SK-N-MC (cell line): ENCODE measurements around the gene ZNF512B.

Experiments used
- DNase-seq: peaks from one replicate; pipeline ENCODE4 v3.0.0-alpha.2; 2011; ENCODE audit warnings: low read depth, low spot score
- H3K27ac ChIP-seq: fragments of 200-600 bp; sonication (generic); 2 replicates; pipeline ENCODE4 v1.5.1; 2016; ENCODE audit warnings: mixed run types
- H3K36me3 ChIP-seq: fragments of 200-600 bp; sonication (generic); 2 replicates; pipeline ENCODE4 v1.6.1; 2017; ENCODE audit warnings: antibody characterized with exemption, low read length, mixed read lengths; ENCODE audit not compliant: insufficient read depth
- H3K4me3 ChIP-seq: fragments of 200-600 bp; sonication (generic); 2 replicates; pipeline ENCODE4 v1.5.1; 2016
- H3K9ac ChIP-seq: fragments of 200-600 bp; sonication (generic); 2 replicates; pipeline ENCODE4 v1.8.0; 2017; ENCODE audit warnings: mixed run types, mixed read lengths; ENCODE audit not compliant: insufficient read length
- H3K9me3 ChIP-seq: fragments of 200-600 bp; sonication (generic); 2 replicates; pipeline ENCODE4 v1.6.1; 2017; ENCODE audit warnings: low read depth, mild to moderate bottlenecking, antibody characterized with exemption, low read length, moderate library complexity, mixed read lengths
- EZH2 ChIP-seq: fragments of 200-600 bp; sonication (generic); IDR thresholded peaks from one replicate; pipeline ENCODE4 v1.6.1; 2017; ENCODE audit warnings: antibody characterized with exemption
- FOXP2 ChIP-seq: optimal IDR thresholded peaks from 2 replicates; pipeline ENCODE3; 2011; ENCODE audit warnings: mild to moderate bottlenecking, moderate library complexity; ENCODE audit not compliant: insufficient read depth; ENCODE audit errors: extremely low read length, control extremely low read depth
- POLR2AphosphoS5 ChIP-seq: IDR thresholded peaks from 2 replicates; pipeline ENCODE4 v1.6.1; 2012; ENCODE audit warnings: mild to moderate bottlenecking, low read depth, low read length, borderline replicate concordance

The ZNF512B gene

DNA sequence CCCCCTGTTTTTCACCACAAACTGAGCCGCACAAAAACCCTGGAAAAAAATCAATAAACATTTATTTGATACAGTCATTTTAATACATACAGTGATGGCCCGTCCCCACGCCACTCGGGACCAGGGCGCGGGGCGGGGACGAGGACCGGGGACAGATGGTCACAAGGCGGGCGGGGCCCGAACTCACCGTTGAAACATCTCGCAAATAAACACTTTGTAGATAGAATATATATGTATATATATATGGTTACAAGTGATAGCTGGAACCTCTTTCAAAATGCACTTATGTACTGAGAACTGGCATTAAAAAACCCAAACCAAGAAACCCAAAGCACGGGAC, 13.1 kb downstream of the ZNF512B start:
- Histone ChIP-seq H3K27ac (peak overlapping the region; percentile 86), H3K9me3 (no peaks in the 10 kb centered on the region), H3K36me3 (peaks cover 5% of the 10 kb centered on the region; the same call in 1 of the 2 replicates), H3K9ac (peak overlapping the region; percentile 70), H3K4me3 (peak overlapping the region; percentile 84)
- no peak for TF ChIP-seq FOXP2
- TF ChIP-seq POLR2AphosphoS5: no peak
- no peak for TF ChIP-seq EZH2
- no peak for DNase-seq

DNA sequence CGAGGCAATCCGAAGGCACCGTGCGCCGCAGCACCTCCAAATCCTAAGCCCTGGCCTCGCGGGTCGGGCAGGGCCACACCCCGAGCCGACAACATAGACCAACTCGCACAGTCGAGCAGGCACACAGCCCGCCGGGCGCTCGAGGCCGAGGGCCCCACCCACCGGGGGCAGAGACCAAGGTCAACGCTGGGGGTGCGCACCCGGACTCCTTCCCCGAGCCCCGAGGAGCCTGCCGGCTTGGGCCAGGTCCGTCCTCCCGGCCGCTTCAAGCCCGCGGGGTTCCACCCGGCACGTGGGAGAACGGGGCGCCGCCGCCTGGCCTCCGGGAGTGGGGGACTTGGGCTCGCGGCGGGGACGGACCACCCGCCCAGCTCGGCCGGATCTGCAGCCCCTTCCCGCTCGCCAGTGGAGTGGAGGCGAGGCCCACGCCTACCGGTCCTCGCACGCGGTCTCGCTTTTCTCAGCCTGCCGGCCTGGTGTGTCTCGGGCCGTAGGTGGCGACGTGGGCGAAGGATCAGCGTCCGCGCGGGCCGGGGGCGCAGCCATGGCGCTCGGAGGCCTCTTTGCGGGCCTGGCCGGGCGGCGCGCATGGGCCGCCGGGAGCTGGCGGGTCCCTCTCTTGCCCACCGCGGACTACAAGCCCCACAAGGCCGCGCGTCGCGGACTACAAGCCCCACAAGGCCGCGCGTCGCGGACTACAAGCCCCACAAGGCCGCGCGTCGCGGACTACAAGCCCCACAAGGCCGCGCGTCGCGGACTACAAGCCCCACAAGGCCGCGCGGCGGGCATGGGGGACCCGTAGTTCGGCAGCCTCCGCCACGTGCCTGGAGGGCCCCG, 13.7 kb downstream of the ZNF512B start, which contains the start of gene UCKL1:
UCKL1 (minus strand) TSS at position 590 of the 837 bp plus-strand sequence; CDS start at position 546, 44 bp downstream.
- DNase-seq: no peak
- Histone ChIP-seq H3K9me3 (no peaks in the 10 kb centered on the region), H3K27ac (peak within 1 kb of the TSS; percentile 86), H3K36me3 (no peaks in the 10 kb centered on the region; the same call in 1 of the 2 replicates), H3K9ac (peak within 1 kb of the TSS; percentile 99), H3K4me3 (peak within 1 kb of the TSS; percentile 97)
- TF ChIP-seq FOXP2: no peak
- peak; percentile 75 for TF ChIP-seq POLR2AphosphoS5

DNA sequence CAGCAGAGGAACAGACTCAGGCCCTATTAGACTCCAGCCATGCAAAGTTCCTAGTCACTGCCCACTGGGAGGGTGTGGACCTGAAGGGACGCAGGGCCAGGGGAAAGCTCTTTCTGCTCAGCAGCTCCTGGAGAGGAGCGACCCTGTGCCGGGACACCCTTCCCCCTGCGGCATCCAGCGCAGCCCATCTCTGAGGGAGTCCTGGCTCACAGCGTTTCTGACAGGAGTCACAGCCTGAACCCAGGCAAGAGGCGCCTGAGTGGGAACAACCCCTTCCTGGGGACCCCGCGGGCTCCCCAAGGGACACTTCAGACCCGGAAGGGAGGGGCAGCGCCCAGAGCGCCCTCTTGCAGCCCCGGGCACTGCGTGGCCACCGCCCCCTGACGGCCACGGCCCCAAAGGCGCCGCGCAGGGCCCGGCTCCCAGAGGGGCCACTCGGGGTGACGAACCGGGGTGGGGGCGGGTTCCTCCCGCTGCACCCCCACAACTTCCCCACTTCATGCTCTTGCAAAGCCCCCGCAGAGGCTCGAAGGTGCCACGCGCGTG, 14.4 kb downstream of the ZNF512B start:
- H3K27ac ChIP-seq: 0 out of 2 replicates have a peak overlapping the region, but pooled peaks have one; percentile 79
- no peak for DNase-seq
- TF ChIP-seq FOXP2 (no peak), EZH2 (no peak), POLR2AphosphoS5 (no peak)
- H3K9ac ChIP-seq: peak overlapping the region; percentile 99
- H3K9me3 ChIP-seq: no peaks in the 10 kb centered on the region
- no peaks in the 10 kb centered on the region; the same call in 1 of the 2 replicates for H3K36me3 ChIP-seq
- H3K4me3 ChIP-seq: peak overlapping the region; percentile 97

DNA sequence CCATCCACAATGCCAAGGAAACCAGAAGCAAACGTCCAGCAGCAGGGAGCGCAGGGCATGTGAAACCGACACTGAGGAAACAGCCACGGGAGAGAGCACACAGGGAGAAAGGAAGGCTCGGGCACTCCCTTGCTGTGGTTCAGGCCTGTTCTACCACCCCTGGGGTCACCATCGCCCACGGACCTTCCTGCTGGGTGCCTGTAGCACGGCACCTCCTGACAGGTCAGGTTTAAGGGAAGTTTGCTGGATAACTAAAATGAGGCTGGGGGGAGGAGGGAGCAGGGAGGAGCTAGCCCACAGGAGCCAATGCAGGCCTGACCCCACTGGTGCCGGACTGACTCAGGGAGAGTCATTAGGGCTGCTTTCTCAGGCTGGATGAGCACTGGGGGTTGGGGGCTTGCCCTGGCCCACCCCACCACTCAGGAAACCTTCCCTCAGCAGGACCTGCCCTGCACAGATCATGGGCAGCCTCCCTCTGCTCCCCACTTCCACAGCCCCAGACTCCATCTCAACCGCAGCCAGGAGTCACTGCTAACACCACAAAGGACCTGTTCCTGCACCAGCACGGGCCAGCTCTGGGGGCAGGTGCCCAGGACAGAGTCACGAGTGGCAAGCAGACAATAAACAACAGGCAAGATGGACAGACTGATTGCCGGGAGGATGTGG, 15.8 kb downstream of the ZNF512B start:
- H3K4me3 ChIP-seq: no peak overlapping the region

DNA sequence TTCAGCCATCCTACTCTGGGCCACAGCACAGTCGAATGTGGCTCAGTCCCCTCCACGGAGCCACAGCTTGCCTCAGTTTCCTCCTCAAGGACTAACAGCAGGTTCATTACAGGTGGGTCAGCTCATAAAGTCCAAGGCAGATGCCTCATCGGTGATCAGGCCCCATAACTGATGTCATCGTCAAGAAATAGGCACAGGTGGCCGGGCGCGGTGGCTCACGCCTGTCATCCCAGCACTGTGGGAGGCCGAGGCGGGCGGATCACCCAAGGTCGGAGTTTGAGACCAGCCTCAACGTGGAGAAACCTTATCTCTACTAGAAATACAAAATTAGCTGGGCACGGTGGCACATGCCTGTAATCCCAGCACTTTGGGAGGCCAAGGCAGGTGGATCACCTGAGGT, 17.0 kb downstream of the ZNF512B start:
- Histone ChIP-seq H3K27ac (no peak overlapping the region), H3K36me3 (no peaks in the 10 kb centered on the region), H3K9me3 (no peaks in the 10 kb centered on the region), H3K9ac (no peak overlapping the region), H3K4me3 (no peak overlapping the region)
- no peak for TF ChIP-seq EZH2
- no peak for DNase-seq

More for the DNA sequence above, 15.8 kb downstream of the ZNF512B start:
- TF ChIP-seq EZH2: no peak
- no peak for TF ChIP-seq FOXP2
- no peak for TF ChIP-seq POLR2AphosphoS5
- no peak for DNase-seq
- Histone ChIP-seq H3K9me3 (no peaks in the 10 kb centered on the region), H3K27ac (no peak overlapping the region), H3K9ac (no peak overlapping the region), H3K36me3 (no peaks in the 10 kb centered on the region; the same call in 1 of the 2 replicates)

DNA sequence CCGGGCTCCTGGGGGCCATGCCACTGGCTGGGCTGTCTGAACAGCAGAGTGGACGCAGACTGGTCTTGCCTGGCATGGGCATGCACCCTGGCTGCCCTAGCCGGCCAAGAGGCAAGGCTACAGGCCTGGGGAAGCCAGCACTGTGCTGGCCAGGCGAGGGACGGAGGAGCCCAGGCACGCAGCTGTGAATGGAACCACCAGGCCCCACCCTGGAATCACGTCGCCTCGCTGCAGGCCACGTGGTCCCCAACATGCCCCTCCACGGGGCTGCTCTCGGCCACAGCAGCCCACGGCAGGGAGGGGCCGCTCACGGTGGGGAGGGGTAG, 17.6 kb downstream of the ZNF512B start:
- no peak for DNase-seq
- Histone ChIP-seq H3K4me3 (no peak overlapping the region), H3K36me3 (no peaks in the 10 kb centered on the region), H3K9ac (no peak overlapping the region), H3K9me3 (no peaks in the 10 kb centered on the region), H3K27ac (no peak overlapping the region)
- TF ChIP-seq FOXP2 (no peak), POLR2AphosphoS5 (no peak), EZH2 (no peak)

DNA sequence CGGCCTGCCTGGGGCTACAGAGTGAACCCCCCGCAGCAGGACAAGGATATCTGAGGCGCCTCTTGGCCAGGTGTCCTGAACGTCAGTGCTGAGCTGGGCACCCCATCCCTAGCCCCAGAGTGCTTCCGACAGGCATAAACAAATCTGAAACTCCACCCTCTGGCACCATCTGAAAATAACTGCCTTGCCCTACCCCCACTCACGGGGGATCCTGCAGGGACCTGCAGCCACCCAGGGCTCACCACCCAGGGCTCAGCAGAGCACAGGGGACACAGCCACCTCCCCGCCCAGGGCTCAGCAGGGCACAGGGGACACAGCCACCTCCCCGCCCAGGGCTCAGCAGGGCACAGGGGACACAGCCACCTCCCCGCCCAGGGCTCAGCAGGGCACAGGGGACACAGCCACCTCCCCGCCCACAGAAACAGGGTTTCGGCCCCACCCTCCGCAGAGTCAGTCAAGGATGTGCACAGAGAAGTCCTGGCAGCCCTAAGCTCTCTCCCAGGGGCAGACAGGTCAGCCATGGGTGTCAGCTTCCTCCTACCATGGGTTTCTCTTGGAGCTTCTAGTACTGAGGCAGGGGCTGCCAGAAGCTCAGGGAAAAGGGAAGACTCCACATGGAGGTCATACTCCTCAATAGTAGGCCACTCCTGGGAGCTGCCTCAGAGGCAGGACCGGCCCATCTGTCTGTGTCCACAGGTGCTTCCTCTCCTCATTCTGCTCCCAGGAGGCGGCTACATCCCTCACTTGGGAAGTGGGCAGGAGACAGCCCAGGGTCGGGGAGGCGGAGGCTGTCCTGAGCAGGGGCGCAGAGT, 18.1 kb downstream of the ZNF512B start:
- Histone ChIP-seq H3K36me3 (no peaks in the 10 kb centered on the region), H3K9me3 (no peaks in the 10 kb centered on the region), H3K27ac (no peak overlapping the region), H3K9ac (no peak overlapping the region), H3K4me3 (no peak overlapping the region)
- TF ChIP-seq EZH2 (no peak), POLR2AphosphoS5 (no peak), FOXP2 (no peak)
- DNase-seq: no peak
